Activated T-cell treated with anti-CD3 and anti-CD28 coated beads for 1 hour (primary cell): ENCODE measurements around the gene SETD4.
"Not testable (repeated sequence)": the region's sequence is repeated elsewhere in the genome, so short reads cannot be mapped to it uniquely, and the experiment has no call there.

Source experiments
- DNase-seq: peaks from one replicate; pipeline ENCODE4 v3.0.0-alpha.2; 2020; ENCODE audit warnings: low read depth

SETD4 gene

DNA sequence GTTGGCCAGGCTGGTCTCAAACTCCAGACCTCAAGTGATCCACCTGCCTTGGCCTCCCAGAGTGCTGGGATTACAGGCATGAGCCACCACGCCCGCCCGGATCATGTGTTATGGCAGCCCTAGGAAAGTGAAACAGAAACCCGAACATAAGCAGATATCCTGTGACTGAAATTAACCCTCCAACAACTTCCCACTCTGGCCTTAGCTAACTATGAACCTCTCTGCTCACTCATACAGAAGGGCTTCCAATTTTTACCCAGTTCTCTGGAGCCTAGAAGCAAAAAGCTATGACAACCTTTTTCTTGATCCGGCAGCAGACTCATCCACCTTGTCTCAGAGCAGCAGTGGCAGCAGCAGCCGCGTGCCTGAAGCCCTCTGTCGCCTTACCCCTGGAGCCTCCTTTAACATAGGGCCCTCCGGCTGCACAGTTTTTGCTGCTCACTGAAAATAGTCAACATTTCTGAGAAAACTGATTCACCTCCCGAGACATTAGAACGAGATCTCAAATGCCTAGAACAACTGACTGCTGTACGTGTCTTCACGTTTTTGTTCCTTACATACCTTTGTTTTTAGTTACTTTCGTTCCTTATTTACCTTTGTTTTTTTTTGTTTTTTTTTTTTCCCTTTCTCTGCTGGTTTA is 18.8 kb upstream of the SETD4 start:
- DNase-seq = no peak

DNA sequence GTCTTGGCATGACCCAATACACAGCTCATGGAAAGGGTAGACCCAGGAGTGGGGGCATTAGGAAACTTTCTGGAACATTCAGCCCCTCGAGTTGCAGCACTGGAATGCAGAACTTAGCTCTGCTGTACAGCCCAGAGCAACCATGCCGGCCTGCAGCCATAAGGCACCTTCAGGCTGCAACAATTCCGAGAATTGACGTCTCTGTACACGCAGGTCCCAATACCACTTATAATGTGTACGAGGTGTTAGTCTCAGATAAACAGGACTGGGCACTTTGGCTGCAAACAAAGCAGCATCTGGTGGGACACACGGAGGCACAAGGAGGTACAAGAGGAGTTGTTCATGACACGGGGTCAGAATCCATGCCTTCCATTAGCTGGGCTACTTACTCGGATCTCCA is 17.4 kb upstream of the SETD4 start:
- DNase-seq = no peak

DNA sequence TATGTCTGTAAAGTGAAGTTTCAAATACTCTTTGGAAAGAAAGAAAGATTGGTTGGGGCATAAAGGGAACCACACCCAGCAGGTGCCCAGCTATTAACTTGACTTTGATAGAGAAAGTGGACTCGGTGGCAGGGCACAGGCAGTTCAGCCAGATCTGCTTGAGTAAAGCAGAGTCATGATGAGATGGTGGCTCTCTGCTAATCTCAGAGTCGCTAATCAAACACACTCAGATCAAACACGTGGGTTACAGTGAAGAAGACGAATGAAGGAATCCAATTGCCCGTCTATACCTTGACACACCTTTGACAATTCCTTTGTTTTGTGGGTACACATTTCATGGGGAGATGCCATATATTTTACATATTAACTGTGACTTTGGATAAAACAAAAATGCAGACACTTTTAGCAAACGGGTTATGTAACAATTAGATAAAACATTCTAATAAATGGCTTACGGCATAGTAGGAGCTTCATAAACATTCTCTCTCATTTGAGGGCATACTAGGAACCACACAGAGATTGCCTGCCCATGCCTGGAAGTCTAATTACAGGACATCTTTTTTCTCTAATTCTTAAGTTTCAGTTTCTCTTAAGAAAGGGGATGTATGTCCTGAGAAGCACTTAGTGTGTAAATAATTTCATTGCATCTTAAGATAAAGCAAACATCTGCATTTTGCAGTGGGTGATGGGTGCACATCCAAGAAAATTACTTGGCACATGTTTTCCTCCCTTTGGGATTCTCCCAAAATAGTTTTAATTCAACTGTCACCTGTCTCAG is 16.7 kb upstream of the SETD4 start:
- no peak for DNase-seq

DNA sequence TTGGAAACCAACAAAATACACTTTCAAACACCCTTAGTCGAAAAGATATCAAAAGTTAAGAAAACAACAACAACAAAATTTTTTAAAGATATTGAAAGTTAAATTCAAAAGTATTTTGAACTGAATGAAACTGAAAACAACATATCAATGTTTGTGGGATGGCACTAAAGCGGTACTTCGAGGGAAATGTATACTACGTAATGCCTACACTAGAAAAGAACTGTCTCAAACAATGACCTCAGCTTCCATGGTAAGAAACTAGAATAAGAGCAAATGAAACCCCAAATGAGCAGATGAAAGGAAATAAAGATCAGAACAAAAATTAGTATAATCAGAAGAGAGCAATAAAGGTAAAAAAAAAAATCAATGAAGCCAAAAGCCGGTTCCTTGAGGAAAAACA is 15.6 kb upstream of the SETD4 start:
- DNase-seq = no peak

DNA sequence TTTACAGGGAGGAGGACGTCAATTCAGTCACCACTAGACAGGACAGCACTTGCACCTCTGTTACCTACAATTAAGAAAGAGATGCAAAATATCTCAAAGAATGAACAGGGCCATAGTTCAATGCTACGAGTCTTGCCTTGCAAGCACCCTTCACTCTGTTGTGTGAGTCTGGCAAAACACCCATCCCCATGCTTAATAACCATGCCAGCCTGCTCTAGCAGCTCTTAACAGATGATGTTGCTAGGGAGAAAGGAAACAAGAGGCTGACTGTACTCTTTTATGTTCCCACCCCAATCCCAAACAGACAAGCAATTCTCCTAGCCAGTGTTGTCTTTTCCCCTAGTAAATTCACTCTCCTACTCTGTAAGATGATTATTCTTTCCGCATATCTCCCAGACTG is 14.8 kb upstream of the SETD4 start:
- no peak for DNase-seq

DNA sequence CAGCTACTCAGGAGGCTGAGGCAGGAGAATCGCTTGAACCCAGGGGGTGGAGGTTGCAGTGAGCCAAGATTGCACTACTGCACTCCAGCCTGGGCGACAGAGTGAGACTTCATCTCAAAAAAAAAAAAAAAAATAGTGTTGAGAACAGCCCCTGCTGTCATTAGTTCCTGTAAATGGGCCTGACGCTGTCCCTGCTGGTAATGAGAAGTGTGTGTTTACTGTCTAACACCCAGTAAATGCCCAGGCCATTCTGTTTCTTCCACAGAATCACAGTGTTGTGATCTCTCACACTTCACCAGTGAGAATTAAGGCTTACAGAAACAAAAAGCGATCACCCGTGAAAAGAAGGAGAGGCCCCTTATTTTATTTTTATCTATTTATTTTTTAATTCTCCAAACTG is 13.6 kb upstream of the SETD4 start:
- not testable (repeated sequence) for DNase-seq

DNA sequence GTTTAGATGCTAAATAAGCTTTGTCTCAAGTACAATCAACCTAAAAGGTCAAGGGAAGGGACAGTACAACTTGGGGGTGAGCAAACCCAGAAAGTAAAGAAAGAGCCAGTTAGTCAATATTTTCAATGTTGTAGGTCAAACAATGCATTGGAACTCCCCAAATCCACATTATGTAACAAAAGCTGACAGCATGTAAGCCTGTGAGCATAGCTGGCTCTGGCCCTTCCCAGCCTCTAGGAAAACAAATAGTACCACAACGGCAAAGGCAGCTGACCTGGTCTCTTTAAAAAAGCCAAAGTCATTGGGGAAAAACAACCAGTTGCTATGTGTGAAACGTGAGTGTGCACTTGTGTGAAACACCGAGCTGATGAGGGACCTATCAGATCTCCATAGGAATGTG is 12.9 kb upstream of the SETD4 start:
- DNase-seq = no peak

DNA sequence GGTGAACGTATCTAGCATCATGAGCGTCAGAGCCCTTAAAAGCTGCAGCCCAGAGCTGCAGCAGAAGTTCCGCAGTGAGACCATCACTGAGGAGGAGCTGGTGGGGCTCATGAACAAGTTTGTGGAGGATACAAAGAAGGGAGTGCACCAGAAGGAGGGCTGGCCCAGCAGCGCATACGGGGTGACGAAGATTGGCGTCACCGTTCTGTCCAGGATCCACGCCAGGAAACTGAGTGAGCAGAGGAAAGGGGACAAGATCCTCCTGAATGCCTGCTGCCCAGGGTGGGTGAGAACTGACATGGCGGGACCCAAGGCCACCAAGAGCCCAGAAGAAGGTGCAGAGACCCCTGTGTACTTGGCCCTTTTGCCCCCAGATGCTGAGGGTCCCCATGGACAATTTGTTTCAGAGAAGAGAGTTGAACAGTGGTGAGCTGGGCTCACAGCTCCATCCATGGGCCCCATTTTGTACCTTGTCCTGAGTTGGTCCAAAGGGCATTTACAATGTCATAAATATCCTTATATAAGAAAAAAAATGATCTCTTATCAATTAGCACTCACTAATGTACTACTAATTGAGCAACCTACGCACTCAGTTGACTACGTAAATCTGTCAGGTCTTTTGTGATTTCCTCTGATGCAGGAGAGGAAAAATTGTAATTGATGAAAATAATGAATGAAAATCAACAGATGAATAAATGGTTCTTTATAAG is 12.3 kb upstream of the SETD4 start:
- no peak for DNase-seq

DNA sequence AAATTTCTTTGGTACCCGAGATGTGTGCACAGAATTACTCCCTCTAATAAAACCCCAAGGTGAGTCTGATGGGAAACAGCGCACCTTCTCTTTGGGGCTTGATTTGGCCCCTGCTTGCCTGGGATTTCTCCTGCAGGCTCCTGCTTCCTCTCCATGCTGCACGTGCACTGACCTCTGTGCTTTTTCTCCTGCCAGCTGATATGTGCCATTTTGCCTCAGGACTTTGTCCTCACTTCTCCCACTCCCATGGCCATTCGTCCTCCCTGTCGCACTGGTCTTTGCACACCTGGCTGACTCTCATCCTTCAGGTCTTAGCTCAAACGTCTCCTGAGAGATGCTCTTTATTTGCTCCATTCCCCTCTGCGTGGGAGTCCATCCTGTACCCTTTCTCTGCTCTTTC is 10.7 kb upstream of the SETD4 start:
- DNase-seq = no peak

DNA sequence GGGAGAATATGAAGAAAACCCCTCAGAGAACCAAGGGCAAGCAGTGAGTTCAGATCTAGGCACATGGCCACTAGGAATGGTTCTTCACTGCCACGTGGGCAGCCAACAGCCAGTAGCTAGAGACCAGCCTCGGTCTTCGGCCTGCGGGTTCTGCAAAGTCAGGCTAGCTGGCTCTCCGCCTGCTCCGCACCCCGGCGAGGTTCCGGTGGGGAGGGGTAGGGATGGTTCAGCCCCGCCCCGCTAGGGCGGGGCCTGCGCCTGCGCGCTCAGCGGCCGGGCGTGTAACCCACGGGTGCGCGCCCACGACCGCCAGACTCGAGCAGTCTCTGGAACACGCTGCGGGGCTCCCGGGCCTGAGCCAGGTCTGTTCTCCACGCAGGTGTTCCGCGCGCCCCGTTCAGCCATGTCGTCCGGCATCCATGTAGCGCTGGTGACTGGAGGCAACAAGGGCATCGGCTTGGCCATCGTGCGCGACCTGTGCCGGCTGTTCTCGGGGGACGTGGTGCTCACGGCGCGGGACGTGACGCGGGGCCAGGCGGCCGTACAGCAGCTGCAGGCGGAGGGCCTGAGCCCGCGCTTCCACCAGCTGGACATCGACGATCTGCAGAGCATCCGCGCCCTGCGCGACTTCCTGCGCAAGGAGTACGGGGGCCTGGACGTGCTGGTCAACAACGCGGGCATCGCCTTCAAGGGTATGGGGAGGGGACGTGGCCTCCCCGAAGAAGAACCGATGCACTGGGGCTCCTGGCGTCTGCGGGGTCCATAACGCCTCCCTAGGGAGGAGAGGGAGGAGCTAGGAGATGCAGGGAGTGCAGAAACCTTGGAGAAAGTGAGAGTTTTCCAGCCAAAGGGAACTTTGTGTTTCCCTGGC is 9.6 kb upstream of the SETD4 start, which contains the start of gene CBR1:
CBR1 (plus strand) TSS at position 312 of the 871 bp plus-strand sequence; CDS start at position 404, 92 bp downstream.
- peak; percentile 82 for DNase-seq

DNA sequence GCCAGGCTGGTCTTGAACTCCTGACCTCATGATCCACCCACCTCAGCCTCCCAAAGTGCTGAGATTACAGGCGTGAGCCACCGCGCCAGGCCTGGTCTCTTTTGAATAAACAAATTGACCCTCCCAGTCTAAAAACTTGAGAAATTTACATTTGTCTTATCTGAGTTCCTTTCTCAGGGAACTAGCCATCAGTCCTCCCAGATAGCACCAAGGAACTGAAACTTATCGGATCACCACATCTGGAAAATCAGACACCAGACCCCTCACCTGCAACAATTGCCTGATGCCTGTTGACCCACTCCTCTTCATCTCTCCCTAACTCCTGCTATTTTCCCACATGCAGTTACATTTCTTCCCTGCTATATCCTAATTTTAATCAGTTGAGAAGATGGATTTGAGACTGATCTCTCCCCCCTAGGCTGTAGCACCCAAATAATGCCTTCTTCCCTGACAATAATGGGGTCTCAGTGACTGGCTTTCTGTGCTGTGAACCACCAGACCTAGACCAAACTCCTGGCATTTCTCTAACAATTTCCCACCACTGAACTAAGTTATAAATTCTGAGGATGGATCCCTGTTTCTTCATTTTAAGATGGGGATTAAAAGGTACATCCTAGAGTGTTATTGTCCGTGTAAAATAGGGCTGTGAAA is 8.5 kb upstream of the SETD4 start:
- DNase-seq = no peak

DNA sequence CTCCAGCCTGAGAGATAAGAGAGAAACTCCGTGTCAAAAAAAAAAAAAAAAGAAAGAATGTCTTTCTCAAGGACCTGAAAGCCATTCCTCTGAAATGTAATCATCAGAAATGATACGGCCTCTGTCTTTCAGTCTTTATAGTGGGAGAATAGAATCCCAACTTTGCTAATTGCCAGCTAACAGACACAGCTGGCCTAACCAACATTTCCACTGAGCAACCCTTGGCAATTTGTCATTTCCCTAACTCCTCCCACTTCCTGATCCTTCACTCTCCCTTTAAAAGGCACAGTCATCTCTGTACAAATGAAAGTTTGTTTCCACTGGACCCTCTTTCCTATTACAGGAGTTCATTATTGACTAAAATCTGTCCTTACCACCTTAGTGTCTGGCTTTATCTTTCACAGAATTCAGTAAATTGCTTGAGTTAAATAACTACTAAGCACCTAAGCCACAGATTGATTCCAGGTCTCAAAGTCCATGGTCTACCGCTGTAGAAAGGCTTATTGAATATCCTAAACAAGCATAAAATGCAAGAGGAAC is 5.2 kb upstream of the SETD4 start:
- no peak for DNase-seq

DNA sequence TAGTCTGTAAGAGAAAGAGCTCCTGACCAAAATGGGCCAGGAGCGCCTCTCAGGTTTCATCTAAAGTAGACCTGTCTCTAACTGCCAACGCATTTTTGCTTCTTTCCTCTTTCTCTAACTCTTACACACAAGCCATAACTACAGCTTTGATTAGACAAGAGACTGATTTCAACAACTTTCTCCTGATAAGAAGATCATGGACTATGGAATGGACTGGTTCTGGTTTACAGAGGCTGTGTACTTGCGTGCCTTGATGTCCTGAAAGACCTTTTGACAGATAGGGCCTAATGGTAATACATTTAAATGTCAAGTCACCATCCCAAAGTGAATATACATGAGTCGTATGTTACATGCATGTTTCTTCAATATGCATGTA is 3.7 kb upstream of the SETD4 start:
- DNase-seq = no peak

DNA sequence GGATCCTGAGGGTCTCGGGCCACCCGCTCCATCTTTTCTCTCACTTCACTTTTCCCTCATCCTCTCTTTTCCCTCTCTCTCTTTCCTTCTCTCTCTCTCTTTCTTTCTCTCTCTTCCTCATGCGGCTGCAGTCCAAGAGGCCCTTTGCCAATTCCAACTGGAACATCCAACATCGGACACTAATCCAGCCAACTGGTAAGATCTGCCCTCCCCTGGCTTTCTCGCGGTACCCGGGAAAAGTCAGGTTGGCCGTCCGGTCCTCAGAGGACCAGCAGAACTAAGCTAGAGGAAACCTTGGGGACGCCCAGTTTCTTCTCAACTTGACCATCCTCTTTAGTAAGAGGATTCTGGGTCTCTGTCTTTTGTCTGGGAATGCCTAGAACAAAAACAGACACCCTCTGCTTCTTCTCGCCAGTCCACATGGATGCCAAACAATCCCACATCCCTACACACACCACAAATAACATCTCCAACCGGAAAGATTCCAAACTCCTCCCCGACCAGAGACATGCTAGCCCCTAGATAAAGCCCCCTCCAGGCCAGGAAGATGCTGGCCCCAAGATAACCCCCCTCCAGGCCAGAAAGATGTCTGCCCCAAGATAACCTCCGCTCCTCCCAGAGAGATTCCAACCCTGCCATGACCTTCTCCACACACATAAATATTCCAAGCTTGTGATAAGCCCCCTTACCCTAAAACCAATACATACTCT is 3.2 kb upstream of the SETD4 start:
- DNase-seq = no peak

DNA sequence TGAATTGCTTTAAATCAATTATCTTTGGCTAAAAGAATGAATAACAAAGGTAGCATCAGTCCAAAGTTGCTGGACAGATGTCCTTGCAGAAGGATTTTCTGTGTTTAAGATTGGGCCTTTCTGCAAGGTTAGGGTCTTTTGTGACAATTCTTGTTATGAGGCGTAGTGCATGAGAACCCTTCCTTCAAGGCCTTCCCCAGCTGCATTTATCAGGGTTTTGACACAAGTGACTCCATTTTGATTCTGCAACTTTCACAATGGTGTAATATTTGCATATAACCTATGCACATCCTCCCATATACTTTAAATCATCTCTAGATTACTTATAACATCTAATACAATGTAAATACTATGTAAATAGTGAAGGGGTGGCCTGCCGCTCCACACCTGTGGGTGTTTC is 1.1 kb upstream of the SETD4 start:
- DNase-seq = no peak

DNA sequence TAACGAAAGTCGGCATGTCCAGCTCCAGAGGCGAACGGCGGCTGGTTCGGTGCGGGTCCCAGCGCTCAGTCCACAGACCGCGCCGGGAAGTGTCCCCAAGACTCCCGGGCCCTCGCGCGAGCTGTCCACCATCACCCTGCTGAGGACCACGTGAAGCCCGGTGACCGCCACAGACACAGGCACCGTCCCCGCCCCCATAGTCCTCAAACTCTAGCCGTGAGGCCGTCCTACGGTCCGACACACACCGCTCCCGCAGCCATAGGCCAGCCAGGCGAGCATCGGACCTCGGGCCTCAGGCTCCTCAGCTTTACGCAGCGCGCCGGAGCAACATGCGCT is 535 bp downstream of the SETD4 start:
- no peak for DNase-seq

DNA sequence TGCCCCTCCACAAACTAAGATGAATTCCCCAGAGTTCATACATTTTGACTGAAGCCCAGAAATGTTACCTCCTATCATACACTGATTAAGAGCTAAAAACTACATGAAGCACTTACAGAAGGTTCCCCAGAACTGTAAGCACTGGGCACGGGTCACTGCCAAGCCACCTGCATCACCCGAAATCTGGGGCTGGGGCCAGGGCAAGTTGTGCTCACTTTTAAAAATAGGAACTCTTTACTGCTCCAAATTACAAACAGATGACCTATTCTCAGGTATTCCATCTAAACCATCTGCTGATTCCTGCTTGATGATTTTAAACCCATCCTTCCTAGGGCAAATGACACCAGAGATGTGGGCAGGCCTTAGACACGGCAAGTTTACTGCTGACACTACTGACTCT is 4.8 kb downstream of the SETD4 start:
- DNase-seq = no peak

DNA sequence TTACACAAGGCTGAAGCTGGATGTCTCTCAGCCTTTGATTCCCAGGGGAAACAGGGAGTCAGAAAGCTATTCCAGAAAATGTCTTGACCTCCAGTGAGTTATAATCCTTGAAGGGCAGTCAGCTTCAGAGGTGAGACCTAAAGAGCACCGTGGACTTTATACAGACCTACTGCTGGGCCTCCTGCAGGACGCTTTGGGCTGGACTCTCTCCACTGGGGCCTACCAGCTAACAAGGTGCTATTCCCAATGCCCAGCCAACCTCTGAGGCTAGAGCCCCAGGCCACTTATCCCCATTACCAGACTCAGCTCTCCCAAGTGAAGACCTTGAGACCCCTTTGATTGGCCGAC is 6.6 kb downstream of the SETD4 start:
- DNase-seq = no peak

DNA sequence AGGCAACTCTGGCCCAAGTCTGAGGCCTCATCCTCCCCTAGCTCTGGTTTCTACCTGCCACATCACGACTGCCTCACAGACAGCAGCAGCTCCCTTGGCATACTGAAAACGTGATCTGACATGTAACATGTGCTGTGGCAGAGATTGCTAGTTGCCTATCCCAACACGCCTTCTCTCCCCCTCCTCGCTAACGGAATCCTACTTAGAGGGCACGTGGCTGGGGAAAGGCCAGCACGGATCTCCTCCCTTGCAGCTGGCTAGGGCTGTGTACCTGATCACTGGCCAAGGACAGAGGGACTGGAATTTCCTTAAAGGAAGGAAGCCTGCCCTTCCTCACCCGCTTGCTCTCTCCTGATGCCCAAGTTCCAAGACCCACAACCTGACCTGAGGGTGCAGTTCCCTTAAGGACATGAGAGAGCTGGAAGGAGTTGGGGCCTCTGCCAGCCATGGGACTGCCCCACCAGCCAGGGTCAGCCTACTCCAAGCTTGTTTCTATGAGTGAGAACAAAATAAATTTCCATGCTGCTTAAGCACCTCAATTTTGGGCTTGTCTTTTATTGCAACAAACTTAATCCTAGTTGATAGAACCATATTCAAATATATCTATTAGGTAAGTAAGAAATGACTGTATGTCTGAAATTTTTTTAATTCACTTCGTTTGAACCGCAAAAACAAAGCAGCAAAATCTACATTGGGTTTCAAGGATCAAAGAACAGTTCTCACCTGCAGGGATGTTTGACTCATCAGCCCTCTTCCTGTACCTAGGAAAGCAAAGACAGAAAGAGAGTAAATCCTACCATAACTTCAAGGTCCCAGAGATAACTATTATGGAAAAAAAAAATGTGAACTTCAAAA is 7.2 kb downstream of the SETD4 start:
- DNase-seq = no peak

DNA sequence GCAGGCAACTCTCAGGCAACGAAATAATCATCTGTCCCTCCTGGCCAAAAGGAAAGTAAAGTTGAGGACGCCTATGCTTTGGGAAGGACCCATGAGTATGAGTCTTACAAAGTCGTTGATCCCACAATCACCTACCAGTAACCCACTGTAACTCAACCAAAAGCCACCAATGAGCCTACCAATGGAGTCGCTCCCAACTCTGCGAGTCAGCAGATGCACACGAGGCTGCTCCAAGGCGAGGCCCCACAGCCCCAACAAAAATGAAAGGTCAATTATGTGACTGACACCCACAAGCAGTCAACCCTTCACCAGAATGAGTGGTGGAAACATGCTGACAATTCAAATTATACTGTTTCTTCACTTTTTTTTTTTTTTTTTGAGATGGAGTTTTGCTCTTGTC is 12.0 kb downstream of the SETD4 start:
- no peak for DNase-seq
